ENCODE measurements around the gene COL6A1.

COL6A1 gene

GRCh38 chr21:46020581-46020980 lies 39.0 kb downstream of the COL6A1 start:
- Histone ChIP-seq H3K36me3 (ENCODE audit: insufficient read depth) (no peaks in the 10 kb centered on the region), H3K27ac (no peak overlapping the region), H3K4me2 (no peak overlapping the region), H3K4me1 (ENCODE audit: low read depth, poor library complexity, severe bottlenecking) (no peaks in the 10 kb centered on the region), H3K4me3 (IDR thresholded peaks at IDR 0.05; ENCODE audit: insufficient read depth, low read depth, low read length) (no peak overlapping the region), H3K9ac (no peak overlapping the region), H3K79me2 (ENCODE audit: insufficient read depth, low read depth) (no peaks in the 10 kb centered on the region), H4K20me1 (ENCODE audit: insufficient read depth) (no peaks in the 10 kb centered on the region), H2AFZ (ENCODE audit: low read depth) (no peak overlapping the region), H3K27me3 (ENCODE audit: insufficient read depth, low read depth) (peaks cover 48% of the 10 kb centered on the region; the same call in 1 of the 2 replicates)
- no peak for TF ChIP-seq CTCF (conservative IDR thresholded peaks at IDR 0.05; ENCODE audit: low read depth, low read length)

- no peak overlapping the region for H2AFZ ChIP-seq (ENCODE audit: low read depth)
- H3K9ac ChIP-seq = no peak overlapping the region
- H3K4me2 ChIP-seq = no peak overlapping the region
- H3K27me3 ChIP-seq (ENCODE audit: insufficient read depth, low read depth) = peaks cover 52% of the 10 kb centered on the region; the same call in 1 of the 2 replicates
- H3K79me2 ChIP-seq (ENCODE audit: insufficient read depth, low read depth) = no peaks in the 10 kb centered on the region
- H3K4me1 ChIP-seq (ENCODE audit: low read depth, poor library complexity, severe bottlenecking) = no peaks in the 10 kb centered on the region
- no peak overlapping the region for H3K4me3 ChIP-seq (IDR thresholded peaks at IDR 0.05; ENCODE audit: insufficient read depth, low read depth, low read length)
- H3K27ac ChIP-seq = no peak overlapping the region
- no peaks in the 10 kb centered on the region for H3K36me3 ChIP-seq (ENCODE audit: insufficient read depth)
- no peaks in the 10 kb centered on the region for H4K20me1 ChIP-seq (ENCODE audit: insufficient read depth)
- no peak for TF ChIP-seq CTCF (conservative IDR thresholded peaks at IDR 0.05; ENCODE audit: low read depth, low read length)
Observed at GRCh38 chr21:46021398-46021797, 39.8 kb downstream of the COL6A1 start.

GRCh38 chr21:46021978-46022544 lies 40.5 kb downstream of the COL6A1 start:
- Histone ChIP-seq H3K27me3 (ENCODE audit: insufficient read depth, low read depth) (peaks cover 51% of the 10 kb centered on the region), H3K9ac (no peak overlapping the region), H2AFZ (ENCODE audit: low read depth) (no peak overlapping the region), H3K27ac (no peak overlapping the region), H4K20me1 (ENCODE audit: insufficient read depth) (no peaks in the 10 kb centered on the region), H3K79me2 (ENCODE audit: insufficient read depth, low read depth) (no peaks in the 10 kb centered on the region), H3K36me3 (ENCODE audit: insufficient read depth) (no peaks in the 10 kb centered on the region), H3K4me1 (ENCODE audit: low read depth, poor library complexity, severe bottlenecking) (no peaks in the 10 kb centered on the region), H3K4me3 (IDR thresholded peaks at IDR 0.05; ENCODE audit: insufficient read depth, low read depth, low read length) (no peak overlapping the region), H3K4me2 (no peak overlapping the region)
- TF ChIP-seq CTCF (conservative IDR thresholded peaks at IDR 0.05; ENCODE audit: low read depth, low read length) = no peak

GRCh38 chr21:46022551-46023525 lies 41.3 kb downstream of the COL6A1 start:
- H2AFZ ChIP-seq (ENCODE audit: low read depth) = no peak overlapping the region
- H3K4me1 ChIP-seq (ENCODE audit: low read depth, poor library complexity, severe bottlenecking) = no peaks in the 10 kb centered on the region
- H3K9ac ChIP-seq = no peak overlapping the region
- H3K27ac ChIP-seq = no peak overlapping the region
- H3K79me2 ChIP-seq (ENCODE audit: insufficient read depth, low read depth) = no peaks in the 10 kb centered on the region
- H3K36me3 ChIP-seq (ENCODE audit: insufficient read depth) = no peaks in the 10 kb centered on the region
- no peak overlapping the region for H3K4me2 ChIP-seq
- no peaks in the 10 kb centered on the region for H4K20me1 ChIP-seq (ENCODE audit: insufficient read depth)
- no peak for TF ChIP-seq CTCF (conservative IDR thresholded peaks at IDR 0.05; ENCODE audit: low read depth, low read length)
- H3K27me3 ChIP-seq (ENCODE audit: insufficient read depth, low read depth) = peaks cover 54% of the 10 kb centered on the region
- no peak overlapping the region for H3K4me3 ChIP-seq (IDR thresholded peaks at IDR 0.05; ENCODE audit: insufficient read depth, low read depth, low read length)

All from KMS-11 (cell line).